ENCODE results near the gene MICU2.
"Not testable (repeated sequence)": the region's sequence is repeated elsewhere in the genome, so short reads cannot be mapped to it uniquely, and the experiment has no call there.

MICU2 gene

GRCh38 chr13:21596722-21597121 lies 7.2 kb downstream of the MICU2 start:
- TF ChIP-seq CTCF (IDR thresholded peaks at IDR 0.05; ENCODE audit: low read depth, low read length, missing control alignments), result no peak
- DNase-seq (ENCODE audit: low read depth), result no peak
- in situ Hi-C loops (cut with HindIII; ENCODE audit: low sequenced_read_pairs), result no loop called here
- no peak overlapping the region for H3K4me3 ChIP-seq (ENCODE audit: low read depth, low read length)

GRCh38 chr13:21595546-21595822 lies 8.5 kb downstream of the MICU2 start:
- TF ChIP-seq CTCF (IDR thresholded peaks at IDR 0.05; ENCODE audit: low read depth, low read length, missing control alignments), result no peak
- in situ Hi-C loops (cut with HindIII; ENCODE audit: low sequenced_read_pairs), result no loop called here

GRCh38 chr13:21594715-21595545 lies 9.0 kb downstream of the MICU2 start:
- in situ Hi-C loops (cut with HindIII; ENCODE audit: low sequenced_read_pairs), result no loop called here
- H3K4me3 ChIP-seq (ENCODE audit: low read depth, low read length), result no peak overlapping the region
- DNase-seq (ENCODE audit: low read depth), result no peak
- TF ChIP-seq CTCF (IDR thresholded peaks at IDR 0.05; ENCODE audit: low read depth, low read length, missing control alignments), result no peak

More at GRCh38 chr13:21595546-21595822, 8.5 kb downstream of the MICU2 start:
- H3K4me3 ChIP-seq (ENCODE audit: low read depth, low read length), result no peak overlapping the region
- DNase-seq (ENCODE audit: low read depth), result no peak

- H3K4me3 ChIP-seq (ENCODE audit: low read depth, low read length); DNase-seq (ENCODE audit: low read depth); in situ Hi-C loops (cut with HindIII; ENCODE audit: low sequenced_read_pairs): not testable (repeated sequence)
Measured at GRCh38 chr13:21590665-21591456, 13.1 kb downstream of the MICU2 start.

- no peak for DNase-seq (ENCODE audit: low read depth)
- no peak overlapping the region for H3K4me3 ChIP-seq (ENCODE audit: low read depth, low read length)
- no peak for TF ChIP-seq CTCF (IDR thresholded peaks at IDR 0.05; ENCODE audit: low read depth, low read length, missing control alignments)
- in situ Hi-C loops (cut with HindIII; ENCODE audit: low sequenced_read_pairs), result no loop called here
Measured at GRCh38 chr13:21590231-21590630, 13.7 kb downstream of the MICU2 start.

GRCh38 chr13:21589510-21589909 lies 14.5 kb downstream of the MICU2 start:
- in situ Hi-C loops (cut with HindIII; ENCODE audit: low sequenced_read_pairs); H3K4me3 ChIP-seq (ENCODE audit: low read depth, low read length); DNase-seq (ENCODE audit: low read depth): not testable (repeated sequence)

GRCh38 chr13:21588411-21588810 lies 15.6 kb downstream of the MICU2 start:
- in situ Hi-C loops (cut with HindIII; ENCODE audit: low sequenced_read_pairs); H3K4me3 ChIP-seq (ENCODE audit: low read depth, low read length): not testable (repeated sequence)
- peak; percentile 61 for DNase-seq (ENCODE audit: low read depth)

GRCh38 chr13:21584973-21585592 lies 18.9 kb downstream of the MICU2 start:
- no peak for TF ChIP-seq CTCF (IDR thresholded peaks at IDR 0.05; ENCODE audit: low read depth, low read length, missing control alignments)
- in situ Hi-C loops (cut with HindIII; ENCODE audit: low sequenced_read_pairs), result no loop called here
- DNase-seq (ENCODE audit: low read depth), result no peak
- no peak overlapping the region for H3K4me3 ChIP-seq (ENCODE audit: low read depth, low read length)

Data from astrocyte of the cerebellum (primary cell).